ENCODE data around the gene KAT6B.

- TF ChIP-seq POLR2A (IDR thresholded peaks at IDR 0.05), result no peak
- TF ChIP-seq CTCF (IDR thresholded peaks at IDR 0.05), result no peak
- no peak for TF ChIP-seq POLR2AphosphoS5 (IDR thresholded peaks at IDR 0.05)
Measured at GRCh38 chr10:74926791-74927585, 100.6 kb downstream of the KAT6B start.

Measured in prostate gland (tissue), 2 donors.